NOMO-1 treated with DMSO at 0.1 percent for 48 hours (cell line): ENCODE measurements around the gene OR10J5.

Experiments used
- DNase-seq: peaks from one replicate; lab custom pipeline; 2025; ENCODE audit not compliant: unreplicated experiment; lab: John Stamatoyannopoulos, UW

OR10J5 gene

DNA sequence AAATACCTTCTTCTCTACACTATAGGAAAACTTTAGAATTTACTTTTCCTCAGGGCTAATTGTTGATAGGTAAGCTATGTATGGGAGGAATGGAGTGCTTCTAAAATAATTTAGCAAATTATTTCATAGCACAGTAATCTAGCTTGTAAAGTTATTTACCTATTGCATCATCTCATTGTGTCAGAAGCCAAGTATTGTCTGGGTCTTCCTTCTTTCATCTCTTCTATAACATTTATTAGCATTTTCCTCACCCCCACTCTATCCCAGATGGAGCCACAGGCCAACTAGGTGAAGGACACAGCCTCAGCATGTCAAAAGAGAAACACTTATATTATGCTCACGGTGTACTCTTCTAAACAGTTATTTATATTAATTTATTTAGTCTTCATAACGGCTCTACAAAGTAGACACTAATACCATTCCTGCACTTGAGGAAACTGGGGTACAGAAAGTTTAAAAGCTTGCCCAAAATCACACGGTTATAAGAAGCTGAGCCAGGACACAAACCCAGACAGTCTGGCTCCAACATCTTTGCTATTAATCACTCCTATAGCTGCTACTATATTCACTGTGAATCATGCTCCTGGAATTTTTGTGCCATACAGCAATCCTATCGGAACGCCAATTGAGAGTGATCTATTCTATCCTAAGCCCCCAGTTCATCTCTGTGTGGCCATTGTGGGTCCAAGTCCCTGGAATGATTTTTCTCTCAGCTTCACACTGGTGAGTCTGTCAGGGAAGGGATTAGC, 43.1 kb downstream of the OR10J5 start:
- no peak for DNase-seq
